SK-N-SH (cell line): ENCODE results near the gene MUC22. TPM values are rescaled to one million over a fixed set of nuclear protein-coding genes. Genes with fewer than 3 reads are reported as not detected.
"Not testable (repeated sequence)": the region's sequence is repeated elsewhere in the genome, so short reads cannot be mapped to it uniquely, and the experiment has no call there.

Experiments used
- CTCF ChIA-PET: fragments of 300-600, 350-600 bp; formaldehyde crosslinking; extraction: SDS; loops from one replicate; lab custom pipeline; 2021; lab: Yijun Ruan, JAX
- POLR2A ChIA-PET: fragments of 350-600 bp; sonication (Branson Sonifier 250); formaldehyde crosslinking; extraction: SDS; loops from one replicate; lab custom pipeline; 2020; ENCODE audit warnings: antibody characterized with exemption, inconsistent platforms; lab: Yijun Ruan, JAX
- DNase-seq: peaks from one replicate; pipeline ENCODE4 v3.0.0; 2012
- H2AFZ ChIP-seq: fragments of 200-600 bp; sonication (generic); 2 replicates; pipeline ENCODE4 v1.8.1; 2016; ENCODE audit warnings: antibody characterized with exemption, mild to moderate bottlenecking, low read depth
- H3F3A ChIP-seq: fragments of 200-600 bp; sonication (generic); replicated peaks from 2 replicates; pipeline ENCODE3; 2016; ENCODE audit warnings: antibody characterized with exemption, mild to moderate bottlenecking; ENCODE audit not compliant: insufficient read depth
- H3K27ac ChIP-seq, 2 experiments: fragments of 200-500 bp in 1 of 2; fragments of 200-600 bp in 1 of 2; sonication (Bioruptor generic) in 1 of 2; sonication (generic), shearing (Covaris generic) in 1 of 2; 2 replicates each; pipeline versions ENCODE4 v1.5.1 to v1.6.1; 2014 to 2016; ENCODE audit warnings: low read depth in 2 of 2, inconsistent platforms in 1 of 2, low read length in 1 of 2, mild to moderate bottlenecking in 1 of 2, mixed read lengths in 1 of 2
- H3K27me3 ChIP-seq: fragments of 200-600 bp; sonication (generic), shearing (Covaris generic); 2 replicates; pipeline ENCODE4 v1.6.1; 2016; ENCODE audit warnings: mixed run types; ENCODE audit not compliant: insufficient read depth
- H3K36me3 ChIP-seq, 2 experiments: fragments of 200-500 bp in 1 of 2; fragments of 200-600 bp in 1 of 2; sonication (Bioruptor generic) in 1 of 2; sonication (generic) in 1 of 2; replicated peaks in 1 of 2; 2 replicates each; pipeline versions ENCODE3 to v1.5.1; 2014 to 2016; ENCODE audit warnings: low read length in 1 of 2, mild to moderate bottlenecking in 1 of 2; ENCODE audit not compliant: insufficient read depth in 2 of 2, control insufficient read depth in 1 of 2
- H3K4me1 ChIP-seq, 2 experiments: fragments of 200-500 bp in 1 of 2; fragments of 200-600 bp in 1 of 2; sonication (Bioruptor generic) in 1 of 2; sonication (generic), shearing (Covaris generic) in 1 of 2; 2 replicates each; pipeline versions ENCODE4 v1.5.1 to v1.6.1; 2014 to 2016; ENCODE audit warnings: low read depth in 1 of 2, low read length in 1 of 2, mixed run types in 1 of 2; ENCODE audit not compliant: insufficient read depth in 2 of 2, control insufficient read depth in 1 of 2
- H3K4me2 ChIP-seq: fragments of 200-600 bp; sonication (generic), shearing (Covaris generic); 2 replicates; pipeline ENCODE4 v1.6.1; 2017; ENCODE audit warnings: mixed run types
- H3K4me3 ChIP-seq, 2 experiments: fragments of 200-500 bp in 1 of 2; fragments of 200-600 bp in 1 of 2; sonication (Bioruptor generic) in 1 of 2; sonication (generic), shearing (Covaris generic) in 1 of 2; 2 replicates each; pipeline versions ENCODE4 v1.5.1 to v1.8.1; 2014 to 2016; ENCODE audit warnings: low read depth in 2 of 2, inconsistent platforms in 1 of 2, low read length in 1 of 2, mild to moderate bottlenecking in 1 of 2, mixed read lengths in 1 of 2, moderate library complexity in 1 of 2
- H3K79me2 ChIP-seq: fragments of 200-600 bp; sonication (generic); 2 replicates; pipeline ENCODE4 v1.8.1; 2017; ENCODE audit warnings: mild to moderate bottlenecking; ENCODE audit not compliant: insufficient read depth
- H3K9ac ChIP-seq: fragments of 200-600 bp; sonication (generic); 2 replicates; pipeline ENCODE4 v1.6.1; 2017; ENCODE audit warnings: mixed run types
- H3K9me2 ChIP-seq: fragments of 200-600 bp; sonication (generic); 2 replicates; pipeline ENCODE4 v1.6.1; 2017; ENCODE audit warnings: mixed run types
- H3K9me3 ChIP-seq: fragments of 200-600 bp; sonication (generic); 2 replicates; pipeline ENCODE4 v1.6.1; 2017; ENCODE audit warnings: mixed run types, mild to moderate bottlenecking, moderate library complexity
- H4K20me1 ChIP-seq: fragments of 200-600 bp; sonication (generic); 2 replicates; pipeline ENCODE4 v1.6.1; 2017; ENCODE audit warnings: mild to moderate bottlenecking, mixed run types; ENCODE audit not compliant: insufficient read depth
- CHD2 ChIP-seq: fragments of 150-350 bp; IDR thresholded peaks from 2 replicates; pipeline ENCODE4 v1.6.1; 2018; ENCODE audit warnings: low read length; ENCODE audit not compliant: partially characterized antibody
- CTCF ChIP-seq: fragments of 200-600 bp; sonication (generic); IDR thresholded peaks from 2 replicates; pipeline ENCODE4 v1.6.1; 2017; ENCODE audit warnings: antibody characterized with exemption, mild to moderate bottlenecking, moderate library complexity
- EZH2phosphoT487 ChIP-seq: fragments of 200-600 bp; sonication (generic); IDR thresholded peaks from 2 replicates; pipeline ENCODE4 v1.6.1; 2017; ENCODE audit warnings: low read depth, mixed run types, mild to moderate bottlenecking, antibody characterized with exemption, moderate library complexity, borderline replicate concordance
- GATA2 ChIP-seq: sonication (generic); formaldehyde crosslinking; IDR thresholded peaks from 2 replicates; pipeline ENCODE4 v1.5.0; 2020; ENCODE audit warnings: mild to moderate bottlenecking, missing genetic modification reagents
- JUND ChIP-seq: IDR thresholded peaks from 2 replicates; pipeline ENCODE4 v1.4.0; 2012
- MEF2A ChIP-seq: IDR thresholded peaks from 2 replicates; pipeline ENCODE4 v1.4.0; 2012; ENCODE audit warnings: low read depth, borderline replicate concordance
- MXI1 ChIP-seq: IDR thresholded peaks from 2 replicates; pipeline ENCODE4 v1.6.1; 2012; ENCODE audit warnings: mild to moderate bottlenecking, low read depth, low read length, improper control_type of control experiment
- RCOR1 ChIP-seq: fragments of 150-350 bp; IDR thresholded peaks from 2 replicates; pipeline ENCODE4 v1.6.1; 2017; ENCODE audit warnings: antibody characterized with exemption, low read length
- REST ChIP-seq: IDR thresholded peaks from 2 replicates; pipeline ENCODE4 v1.6.1; 2012; ENCODE audit warnings: mild to moderate bottlenecking, low read depth, low read length, moderate library complexity
- SMC3 ChIP-seq: IDR thresholded peaks from 2 replicates; pipeline ENCODE4 v1.6.1; 2012; ENCODE audit warnings: low read depth, low read length, improper control_type of control experiment
- TAF1 ChIP-seq: IDR thresholded peaks from 2 replicates; pipeline ENCODE4 v1.6.1; 2012; ENCODE audit warnings: low read depth, mild to moderate bottlenecking, low read length, moderate library complexity, borderline replicate concordance
- TEAD4 ChIP-seq: IDR thresholded peaks from 2 replicates; pipeline ENCODE4 v1.4.0; 2012; ENCODE audit warnings: mild to moderate bottlenecking, borderline replicate concordance; ENCODE audit not compliant: insufficient read depth
- WGBS: methylation state at CpG from one replicate; pipeline ENCODE4 v1.1.6; 2017; ENCODE audit warnings: low lambda C conversion rate; 5-methylcytosine and 5-hydroxymethylcytosine counted together
- polyA plus RNA-seq, 3 experiments: library from polyadenylated mRNA; depleted of rRNA; stranded (reverse); fragments of >200 nt; gene quantifications; 2 replicates each; pipeline ENCODE4 v1.2.3, GENCODE V29; 2012
- TF ChIP-seq, protein P1 (sequence below): fragments of 150-350 bp; IDR thresholded peaks from 2 replicates; pipeline ENCODE4 v1.6.1; 2017; ENCODE audit warnings: antibody characterized with exemption, low read length, low read depth, borderline replicate concordance
- TF ChIP-seq, protein P2 (sequence below): IDR thresholded peaks from 2 replicates; pipeline ENCODE4 v1.4.0; 2012; ENCODE audit warnings: low read depth

Gene MUC22
- polyA plus RNA-seq, 1 of the 3 experiments (the other 2 are of a cell fraction): 0.12 TPM

GRCh38 chr6:30966154-30966553 is 44.1 kb upstream of the MUC22 start:
- ChIA-PET CTCF (interaction anchor here (1.2 kb wide), 1 partner anchor 121 kb away, joined by 3 read pairs; no protein-coding TSS in a partner anchor), POLR2A (no interaction called here)
- Histone ChIP-seq H2AFZ (no peak overlapping the region), H3K4me2 (no peak overlapping the region), H3K9me3 (no peaks in the 10 kb centered on the region), H3K4me3 (no peak overlapping the region), H3K9ac (no peak overlapping the region), H3K27me3 (no peaks in the 10 kb centered on the region; the same call in 1 of the 2 replicates), H3K79me2 (no peaks in the 10 kb centered on the region), H3K36me3 (no peaks in the 10 kb centered on the region), H3F3A (no peaks in the 10 kb centered on the region), H3K4me1 (no peaks in the 10 kb centered on the region; a peak in 1 of 4 replicates), H3K9me2 (no peaks in the 10 kb centered on the region), H3K27ac (no peak overlapping the region), H4K20me1 (no peaks in the 10 kb centered on the region)
- WGBS: 10% methylated on average over 3 of the region's 3 CpGs
- no peak for TF ChIP-seq MEF2A
- TF ChIP-seq EZH2phosphoT487: no peak
- TF ChIP-seq JUND: no peak
- DNase-seq: no peak

GRCh38 chr6:30969171-30969570 is 41.1 kb upstream of the MUC22 start:
- CTCF ChIA-PET, H3K36me3 ChIP-seq, H3K9me2 ChIP-seq, H4K20me1 ChIP-seq, H3K4me1 ChIP-seq, H3K27ac ChIP-seq, H3K79me2 ChIP-seq, POLR2A ChIA-PET, H3K4me2 ChIP-seq, H3K4me3 ChIP-seq, H3K9me3 ChIP-seq, H3K9ac ChIP-seq, H3F3A ChIP-seq, DNase-seq, H2AFZ ChIP-seq, H3K27me3 ChIP-seq: not testable (repeated sequence)
- WGBS: 41% methylated on average over 6 of the region's 6 CpGs

DNA sequence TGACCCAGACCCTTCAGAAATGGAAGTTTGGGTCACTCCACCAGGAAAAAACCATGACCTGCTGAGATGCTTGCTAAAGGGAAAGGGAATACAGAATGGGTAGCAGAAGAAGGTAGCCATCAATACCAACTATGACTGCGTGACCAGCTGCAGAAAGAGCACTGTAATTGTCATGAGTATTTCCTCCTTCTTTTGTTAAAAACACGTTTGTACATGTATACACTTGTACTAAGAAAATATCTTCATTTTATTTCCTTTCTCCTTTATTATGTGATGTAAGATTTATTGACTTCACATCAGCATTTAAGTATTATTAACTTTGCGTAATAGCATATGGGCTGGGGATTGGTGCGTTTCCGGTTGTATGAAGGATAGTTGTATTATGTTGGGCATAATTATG is 39.3 kb upstream of the MUC22 start:
- no peak overlapping the region for H3K4me3 ChIP-seq
- TF ChIP-seq GATA2: no peak
- TF ChIP-seq, protein P1, sequence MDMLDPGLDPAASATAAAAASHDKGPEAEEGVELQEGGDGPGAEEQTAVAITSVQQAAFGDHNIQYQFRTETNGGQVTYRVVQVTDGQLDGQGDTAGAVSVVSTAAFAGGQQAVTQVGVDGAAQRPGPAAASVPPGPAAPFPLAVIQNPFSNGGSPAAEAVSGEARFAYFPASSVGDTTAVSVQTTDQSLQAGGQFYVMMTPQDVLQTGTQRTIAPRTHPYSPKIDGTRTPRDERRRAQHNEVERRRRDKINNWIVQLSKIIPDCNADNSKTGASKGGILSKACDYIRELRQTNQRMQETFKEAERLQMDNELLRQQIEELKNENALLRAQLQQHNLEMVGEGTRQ: no peak
- TF ChIP-seq TAF1: no peak
- no peak for TF ChIP-seq CTCF
- TF ChIP-seq, protein P2, sequence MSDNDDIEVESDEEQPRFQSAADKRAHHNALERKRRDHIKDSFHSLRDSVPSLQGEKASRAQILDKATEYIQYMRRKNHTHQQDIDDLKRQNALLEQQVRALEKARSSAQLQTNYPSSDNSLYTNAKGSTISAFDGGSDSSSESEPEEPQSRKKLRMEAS: no peak
- TF ChIP-seq CHD2: no peak
- TF ChIP-seq SMC3: no peak
- TF ChIP-seq JUND: no peak
- TF ChIP-seq REST: no peak
- no peak for TF ChIP-seq RCOR1
- TF ChIP-seq MXI1: no peak
- no peak for TF ChIP-seq TEAD4
- H4K20me1 ChIP-seq: no peaks in the 10 kb centered on the region
- no peak overlapping the region for H3K4me2 ChIP-seq
- no peak for DNase-seq
- H3K27me3 ChIP-seq: no peaks in the 10 kb centered on the region; the same call in 1 of the 2 replicates
- ChIA-PET CTCF (no interaction called here), POLR2A (no interaction called here)
- H3K4me1 ChIP-seq: no peaks in the 10 kb centered on the region
- no peaks in the 10 kb centered on the region for H3K9me3 ChIP-seq
- H3K9ac ChIP-seq: no peak overlapping the region
- H3K27ac ChIP-seq: no peak overlapping the region
- no peaks in the 10 kb centered on the region for H3K36me3 ChIP-seq
- no peak overlapping the region for H2AFZ ChIP-seq
- WGBS: 53% methylated on average over 5 of the region's 5 CpGs
- H3F3A ChIP-seq: no peaks in the 10 kb centered on the region
- H3K79me2 ChIP-seq: no peaks in the 10 kb centered on the region
- no peaks in the 10 kb centered on the region for H3K9me2 ChIP-seq
